RPMI8226 (cell line): Measurements from ENCODE around the gene CXCR5.

ENCODE experiments used
- DNase-seq: peaks from one replicate; pipeline ENCODE4 v3.0.0-alpha.2; 2015

Gene CXCR5

DNA sequence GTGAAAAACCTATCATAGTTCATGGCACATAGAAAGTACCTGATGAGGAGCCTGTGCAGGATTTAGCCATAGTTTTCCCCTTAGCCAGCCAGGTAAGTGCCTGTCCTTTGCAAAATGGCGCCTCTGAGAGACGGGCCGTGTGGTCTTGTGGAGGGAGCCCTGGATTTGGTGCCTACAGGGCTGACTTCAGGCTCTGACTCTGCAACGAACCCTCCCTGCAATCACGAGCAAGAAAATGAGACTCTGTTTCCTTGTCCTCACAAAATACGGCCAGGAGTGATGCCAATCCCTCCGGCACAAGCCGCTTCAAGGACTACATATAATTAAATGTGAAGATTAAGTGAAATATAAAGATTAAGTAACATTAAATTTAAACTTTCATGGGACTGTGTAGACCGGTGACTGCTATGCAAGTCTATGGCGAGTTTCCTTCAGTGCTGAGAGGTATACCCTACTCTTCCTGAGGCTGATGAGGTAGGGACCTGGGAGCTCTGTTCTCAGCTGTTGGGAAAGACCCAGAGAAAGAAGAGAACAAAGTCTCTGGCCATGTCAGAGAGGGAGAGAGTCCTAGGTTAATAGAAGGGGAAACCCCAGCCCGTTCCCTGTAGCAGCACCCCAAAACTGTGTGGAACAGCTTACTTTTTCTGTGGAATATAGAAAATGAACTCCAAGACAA lies 6.1 kb upstream of the CXCR5 start:
- no peak for DNase-seq

DNA sequence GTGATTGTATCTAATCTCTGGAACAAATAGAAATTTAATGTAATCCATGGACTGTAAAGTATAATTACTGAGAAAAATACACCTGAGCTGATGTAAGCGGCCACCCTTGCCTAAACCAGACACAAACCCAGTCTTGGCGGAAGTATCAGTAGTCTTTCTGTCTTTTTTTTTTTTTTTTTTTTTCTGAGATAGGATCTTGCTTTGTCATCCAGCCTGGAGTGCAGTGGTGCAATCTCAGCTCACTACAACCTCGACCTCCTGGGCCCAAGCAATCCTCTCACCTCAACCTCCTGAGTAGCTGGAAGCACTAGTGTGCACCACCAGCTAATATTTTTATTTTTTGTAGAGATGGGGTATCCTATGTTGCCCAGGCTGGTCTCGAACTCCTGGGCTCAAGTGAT lies 5.5 kb upstream of the CXCR5 start:
- no peak for DNase-seq

DNA sequence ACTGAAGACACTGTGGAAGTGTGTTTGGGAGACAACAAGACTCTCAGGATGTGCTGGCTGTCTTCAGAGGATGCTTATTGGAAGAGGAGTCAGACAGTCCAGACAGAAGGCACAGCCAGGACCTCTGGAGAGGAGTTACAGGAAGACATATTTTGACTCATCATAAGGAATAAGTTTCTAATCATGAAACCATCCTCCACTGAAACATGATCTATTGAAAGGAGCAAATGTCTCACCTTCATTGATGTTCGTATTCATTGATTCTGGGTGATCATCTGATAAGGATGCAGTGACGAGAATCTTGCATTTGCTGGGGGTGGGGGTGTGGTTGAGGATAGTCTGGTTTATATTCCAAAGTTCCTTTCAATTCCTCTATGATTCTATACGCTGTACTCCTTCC lies 2.5 kb upstream of the CXCR5 start:
- no peak for DNase-seq

DNA sequence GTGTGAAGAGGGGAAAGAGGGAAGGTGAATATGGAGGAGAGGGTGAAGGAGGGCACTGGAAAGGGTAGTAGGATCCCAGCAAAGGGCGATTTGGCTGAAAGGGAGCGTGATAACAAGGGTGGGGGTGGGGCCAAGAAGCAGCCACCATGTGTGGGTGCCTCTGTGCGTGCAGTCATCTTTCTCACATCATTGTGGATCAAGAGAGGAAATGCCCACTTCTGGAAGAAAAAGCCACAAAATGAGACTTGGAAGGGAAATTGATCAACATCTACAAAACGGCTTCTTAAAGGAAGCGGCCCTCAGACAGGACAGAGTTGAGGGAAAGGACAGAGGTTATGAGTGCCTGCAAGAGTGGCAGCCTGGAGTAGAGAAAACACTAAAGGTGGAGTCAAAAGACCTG lies 1.2 kb upstream of the CXCR5 start:
- DNase-seq = no peak

DNA sequence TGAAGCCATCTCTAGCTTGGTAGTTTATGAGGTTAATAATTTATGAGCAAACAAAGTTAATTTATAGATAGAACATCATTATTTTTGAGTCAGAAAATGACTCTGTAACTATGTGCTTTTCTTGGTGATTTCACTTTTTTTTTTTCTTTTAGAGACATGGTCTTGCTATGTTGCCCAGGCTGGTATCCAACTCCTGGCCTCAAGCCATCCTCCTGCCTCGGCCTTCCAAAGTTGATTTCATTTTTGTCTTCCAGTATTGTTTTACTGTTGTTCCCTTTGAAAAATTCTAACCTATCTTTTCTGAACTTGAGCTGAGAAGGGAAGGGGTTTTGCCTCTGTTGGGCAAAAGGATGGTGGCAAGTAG lies 706 bp upstream of the CXCR5 start:
- DNase-seq = no peak

DNA sequence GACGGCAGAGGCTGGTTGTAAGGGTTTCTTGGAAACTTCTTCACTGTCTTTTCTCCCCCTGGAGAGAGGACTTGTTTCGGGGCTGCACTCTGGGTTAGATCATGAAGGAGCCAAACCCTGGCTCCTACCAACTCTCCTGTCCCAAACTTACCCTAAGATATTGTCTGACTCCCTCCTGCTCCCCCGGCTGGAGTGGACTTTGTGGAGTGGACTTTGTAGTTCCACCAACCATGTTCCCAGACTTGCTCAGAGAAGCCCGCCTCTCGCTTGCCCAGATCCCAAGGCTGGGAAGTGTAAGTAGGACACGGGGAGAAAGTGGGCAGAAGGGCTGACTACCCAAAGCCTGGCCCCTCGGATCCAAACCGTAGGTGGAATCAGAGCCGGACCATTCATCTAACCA lies 1.2 kb downstream of the CXCR5 start:
- DNase-seq = no peak

DNA sequence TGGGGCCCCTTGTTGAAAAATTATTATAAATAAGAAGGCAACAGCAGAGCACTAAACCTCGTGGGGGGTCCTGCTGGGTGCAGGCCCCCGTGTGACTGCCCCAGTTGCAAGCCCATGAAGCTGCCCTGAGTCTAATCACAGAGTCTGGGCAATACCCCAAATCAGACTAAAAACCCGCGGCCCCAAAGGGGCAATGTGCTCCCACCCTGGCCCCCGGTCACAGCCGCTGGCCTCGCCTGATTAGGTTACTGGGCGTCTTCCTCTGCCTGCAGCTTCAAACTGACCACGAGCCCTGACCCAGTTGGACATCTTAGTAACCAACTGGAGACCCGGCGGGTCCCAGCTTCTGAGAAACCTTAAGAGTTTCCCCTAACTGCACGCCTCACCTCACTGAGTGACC lies 1.6 kb downstream of the CXCR5 start:
- DNase-seq = no peak

DNA sequence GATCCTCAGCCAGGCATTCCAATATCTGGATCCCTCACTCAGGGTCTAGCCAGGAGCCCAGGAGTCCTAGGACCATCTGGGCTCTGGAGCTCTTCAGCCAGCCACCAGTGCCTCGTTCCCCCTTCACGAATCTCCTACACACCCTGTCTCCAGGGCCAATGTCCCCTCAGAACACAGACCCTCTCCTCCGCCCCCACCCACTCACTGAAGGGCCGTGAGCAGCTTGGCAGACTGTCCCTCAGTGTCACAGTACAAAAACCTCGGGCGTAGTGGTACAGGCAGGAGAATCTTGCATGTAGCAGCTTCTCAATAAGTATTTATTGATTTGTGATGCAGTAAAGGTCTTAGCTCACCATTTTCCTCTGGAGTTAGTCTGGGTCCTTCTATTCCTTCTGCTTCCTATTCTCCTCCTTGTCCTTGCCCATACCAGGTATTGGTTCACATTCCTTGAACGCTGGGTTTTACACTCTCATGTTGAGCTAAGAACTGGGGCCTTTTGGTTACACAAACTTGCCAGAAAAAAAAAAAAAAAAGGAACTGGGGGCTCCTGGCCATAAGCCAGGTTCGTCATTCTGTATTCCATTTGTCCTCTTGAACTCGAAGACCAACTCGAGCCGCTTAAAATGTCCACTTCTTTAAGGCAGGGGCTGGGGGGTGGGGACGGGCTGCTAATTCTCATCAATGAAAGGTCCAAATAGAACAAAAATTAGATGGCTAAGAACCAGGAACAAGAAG lies 2.3 kb downstream of the CXCR5 start:
- DNase-seq = no peak

DNA sequence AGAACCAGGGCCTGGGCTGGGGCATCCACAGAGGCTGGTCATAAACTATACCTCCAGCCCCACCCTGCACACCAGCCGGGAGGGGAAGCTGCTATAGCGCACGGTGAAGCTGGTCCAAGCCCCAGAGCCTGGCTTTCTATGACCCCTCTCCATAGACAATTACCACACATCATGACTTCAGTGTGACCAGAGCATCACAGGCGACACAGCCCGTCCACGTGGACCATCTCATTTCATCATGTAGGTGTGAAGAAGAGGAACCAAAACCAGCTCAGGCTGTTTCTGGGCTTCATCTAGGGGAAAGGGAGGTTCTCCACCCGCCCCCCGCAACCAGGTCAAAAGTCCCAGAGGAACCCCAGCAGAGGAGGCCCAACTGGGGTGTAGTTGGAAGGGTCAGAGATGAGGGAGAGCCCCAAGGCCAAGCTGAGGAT lies 3.0 kb downstream of the CXCR5 start:
- peak; percentile 59 for DNase-seq

DNA sequence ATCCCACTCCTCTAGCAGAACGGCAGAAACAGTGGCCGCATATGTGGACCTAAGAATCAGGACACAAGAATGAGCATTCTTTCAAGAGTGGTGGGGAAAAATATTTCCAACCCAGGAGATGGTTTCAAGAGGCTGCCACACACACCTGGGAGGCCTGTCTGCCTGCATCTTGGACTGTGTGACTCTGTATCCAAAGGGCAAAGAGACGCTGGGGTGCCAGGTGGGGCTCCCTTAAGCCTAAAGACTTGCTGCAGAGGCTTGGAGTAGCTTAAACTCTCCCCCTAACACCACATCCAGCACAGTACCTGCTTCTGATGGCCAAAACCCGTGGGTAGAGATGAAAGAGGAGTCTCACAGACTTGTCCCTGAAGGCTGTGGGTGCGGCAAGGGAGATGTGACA lies 3.5 kb downstream of the CXCR5 start:
- no peak for DNase-seq

DNA sequence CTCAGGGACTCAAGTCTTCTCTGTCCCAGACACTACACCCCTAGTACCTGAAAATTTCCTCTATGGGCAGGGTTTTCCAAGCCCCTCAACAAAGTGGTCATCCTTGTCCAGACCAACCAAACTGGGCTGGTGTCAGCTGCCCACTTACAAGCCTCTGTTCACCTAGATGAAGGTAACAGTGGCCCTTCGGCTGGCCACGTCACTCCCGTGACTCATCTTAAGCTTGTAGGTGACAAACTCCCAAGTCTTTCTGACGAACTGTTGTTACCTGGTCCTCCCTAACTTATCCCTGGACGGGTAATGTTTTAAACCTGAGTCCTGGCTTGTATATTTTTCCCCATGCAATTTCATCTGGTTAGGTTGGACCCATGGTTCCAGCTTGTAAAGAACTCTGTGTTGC lies 4.7 kb downstream of the CXCR5 start:
- no peak for DNase-seq

DNA sequence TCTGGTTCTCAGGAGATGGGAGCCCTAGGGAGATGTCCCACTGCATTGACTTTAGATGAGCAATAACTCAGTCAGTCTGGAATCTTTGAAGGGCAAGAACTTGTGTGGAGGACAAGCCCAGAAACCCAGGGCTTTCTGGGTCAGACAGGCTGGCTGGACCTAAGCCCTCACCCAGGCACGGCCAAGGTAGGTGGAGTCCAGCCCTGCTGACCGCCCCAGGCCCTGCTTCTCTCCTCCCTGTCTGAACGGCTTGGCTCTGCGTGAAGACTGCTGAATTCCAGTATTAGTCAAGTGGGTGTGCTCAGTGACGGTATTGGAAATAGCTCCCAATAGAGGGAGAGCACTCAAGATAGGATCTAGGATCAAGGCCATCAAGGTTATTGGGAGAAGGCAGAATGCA lies 6.1 kb downstream of the CXCR5 start:
- DNase-seq = no peak

DNA sequence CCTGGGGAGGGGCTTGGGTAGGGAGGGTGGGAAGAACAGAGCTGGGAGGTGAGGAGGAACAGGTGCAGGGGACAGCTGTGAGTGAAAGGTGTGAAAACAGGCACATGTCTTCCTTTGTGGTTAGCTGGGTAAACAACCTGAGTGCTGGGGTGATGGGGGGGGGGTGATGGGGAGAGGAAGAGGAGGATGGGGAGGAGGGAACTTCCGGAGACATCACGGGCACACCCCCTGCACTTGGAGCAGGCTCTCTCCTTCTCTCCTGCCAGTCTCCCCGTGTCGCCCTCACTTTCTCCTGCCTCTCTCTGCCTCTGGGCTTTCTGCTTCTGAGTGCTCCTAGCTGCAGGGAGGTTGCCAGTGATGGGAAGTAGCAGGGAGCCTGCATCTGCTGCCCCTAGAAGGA lies 8.8 kb downstream of the CXCR5 start:
- DNase-seq = peak; percentile 92

DNA sequence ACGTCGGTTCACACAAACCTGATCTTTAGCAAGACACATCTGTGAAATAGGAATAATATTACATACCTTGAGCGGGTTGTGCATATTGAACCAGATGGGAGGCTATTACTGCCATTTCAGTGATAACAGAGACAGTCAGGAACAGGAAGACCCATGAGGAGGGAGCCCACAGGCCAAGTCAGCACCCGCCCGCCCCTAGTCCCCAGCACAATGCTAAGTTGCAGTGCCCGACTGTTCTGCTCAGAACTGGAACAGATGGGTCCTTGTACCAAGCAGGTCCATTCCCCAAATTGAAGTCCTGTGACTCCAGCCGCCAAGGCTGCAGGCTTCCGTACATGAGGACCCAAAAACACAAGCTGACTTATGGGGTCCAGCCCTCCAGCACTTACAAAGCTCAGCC lies 9.3 kb downstream of the CXCR5 start:
- no peak for DNase-seq

DNA sequence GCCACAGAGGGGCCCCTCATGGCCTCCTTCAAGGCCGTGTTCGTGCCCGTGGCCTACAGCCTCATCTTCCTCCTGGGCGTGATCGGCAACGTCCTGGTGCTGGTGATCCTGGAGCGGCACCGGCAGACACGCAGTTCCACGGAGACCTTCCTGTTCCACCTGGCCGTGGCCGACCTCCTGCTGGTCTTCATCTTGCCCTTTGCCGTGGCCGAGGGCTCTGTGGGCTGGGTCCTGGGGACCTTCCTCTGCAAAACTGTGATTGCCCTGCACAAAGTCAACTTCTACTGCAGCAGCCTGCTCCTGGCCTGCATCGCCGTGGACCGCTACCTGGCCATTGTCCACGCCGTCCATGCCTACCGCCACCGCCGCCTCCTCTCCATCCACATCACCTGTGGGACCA lies 10.0 kb downstream of the CXCR5 start:
- no peak for DNase-seq

DNA sequence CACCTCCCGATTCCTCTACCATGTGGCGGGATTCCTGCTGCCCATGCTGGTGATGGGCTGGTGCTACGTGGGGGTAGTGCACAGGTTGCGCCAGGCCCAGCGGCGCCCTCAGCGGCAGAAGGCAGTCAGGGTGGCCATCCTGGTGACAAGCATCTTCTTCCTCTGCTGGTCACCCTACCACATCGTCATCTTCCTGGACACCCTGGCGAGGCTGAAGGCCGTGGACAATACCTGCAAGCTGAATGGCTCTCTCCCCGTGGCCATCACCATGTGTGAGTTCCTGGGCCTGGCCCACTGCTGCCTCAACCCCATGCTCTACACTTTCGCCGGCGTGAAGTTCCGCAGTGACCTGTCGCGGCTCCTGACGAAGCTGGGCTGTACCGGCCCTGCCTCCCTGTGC lies 10.5 kb downstream of the CXCR5 start:
- DNase-seq = no peak

DNA sequence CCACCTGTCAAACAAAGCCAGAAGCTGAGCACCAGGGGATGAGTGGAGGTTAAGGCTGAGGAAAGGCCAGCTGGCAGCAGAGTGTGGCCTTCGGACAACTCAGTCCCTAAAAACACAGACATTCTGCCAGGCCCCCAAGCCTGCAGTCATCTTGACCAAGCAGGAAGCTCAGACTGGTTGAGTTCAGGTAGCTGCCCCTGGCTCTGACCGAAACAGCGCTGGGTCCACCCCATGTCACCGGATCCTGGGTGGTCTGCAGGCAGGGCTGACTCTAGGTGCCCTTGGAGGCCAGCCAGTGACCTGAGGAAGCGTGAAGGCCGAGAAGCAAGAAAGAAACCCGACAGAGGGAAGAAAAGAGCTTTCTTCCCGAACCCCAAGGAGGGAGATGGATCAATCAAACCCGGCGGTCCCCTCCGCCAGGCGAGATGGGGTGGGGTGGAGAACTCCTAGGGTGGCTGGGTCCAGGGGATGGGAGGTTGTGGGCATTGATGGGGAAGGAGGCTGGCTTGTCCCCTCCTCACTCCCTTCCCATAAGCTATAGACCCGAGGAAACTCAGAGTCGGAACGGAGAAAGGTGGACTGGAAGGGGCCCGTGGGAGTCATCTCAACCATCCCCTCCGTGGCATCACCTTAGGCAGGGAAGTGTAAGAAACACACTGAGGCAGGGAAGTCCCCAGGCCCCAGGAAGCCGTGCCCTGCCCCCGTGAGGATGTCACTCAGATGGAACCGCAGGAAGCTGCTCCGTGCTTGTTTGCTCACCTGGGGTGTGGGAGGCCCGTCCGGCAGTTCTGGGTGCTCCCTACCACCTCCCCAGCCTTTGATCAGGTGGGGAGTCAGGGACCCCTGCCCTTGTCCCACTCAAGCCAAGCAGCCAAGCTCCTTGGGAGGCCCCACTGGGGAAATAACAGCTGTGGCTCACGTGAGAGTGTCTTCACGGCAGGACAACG lies 11.7 kb downstream of the CXCR5 start:
- no peak for DNase-seq

DNA sequence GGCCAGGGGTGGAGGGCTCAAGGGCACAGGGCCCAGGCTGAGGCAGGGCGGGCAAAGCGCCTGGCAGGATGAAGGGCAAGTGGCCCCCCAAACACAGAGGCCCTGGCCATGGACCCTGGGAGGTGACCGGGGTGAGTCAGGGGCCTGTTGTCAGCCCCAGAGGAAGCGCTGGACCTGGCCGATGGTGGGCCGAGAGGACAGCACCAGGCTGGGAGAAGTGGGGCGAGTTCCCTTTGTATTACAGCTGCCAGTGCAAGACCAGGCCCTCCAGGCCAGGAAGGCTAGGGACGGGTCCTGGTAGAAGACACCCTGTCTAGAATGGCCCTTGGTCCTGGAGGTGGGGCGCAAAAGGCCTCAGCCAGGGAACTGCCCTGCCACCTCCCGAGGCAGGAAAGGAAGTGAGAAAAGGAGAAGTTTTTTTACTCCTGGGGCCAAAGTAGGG lies 12.8 kb downstream of the CXCR5 start:
- DNase-seq = no peak

DNA sequence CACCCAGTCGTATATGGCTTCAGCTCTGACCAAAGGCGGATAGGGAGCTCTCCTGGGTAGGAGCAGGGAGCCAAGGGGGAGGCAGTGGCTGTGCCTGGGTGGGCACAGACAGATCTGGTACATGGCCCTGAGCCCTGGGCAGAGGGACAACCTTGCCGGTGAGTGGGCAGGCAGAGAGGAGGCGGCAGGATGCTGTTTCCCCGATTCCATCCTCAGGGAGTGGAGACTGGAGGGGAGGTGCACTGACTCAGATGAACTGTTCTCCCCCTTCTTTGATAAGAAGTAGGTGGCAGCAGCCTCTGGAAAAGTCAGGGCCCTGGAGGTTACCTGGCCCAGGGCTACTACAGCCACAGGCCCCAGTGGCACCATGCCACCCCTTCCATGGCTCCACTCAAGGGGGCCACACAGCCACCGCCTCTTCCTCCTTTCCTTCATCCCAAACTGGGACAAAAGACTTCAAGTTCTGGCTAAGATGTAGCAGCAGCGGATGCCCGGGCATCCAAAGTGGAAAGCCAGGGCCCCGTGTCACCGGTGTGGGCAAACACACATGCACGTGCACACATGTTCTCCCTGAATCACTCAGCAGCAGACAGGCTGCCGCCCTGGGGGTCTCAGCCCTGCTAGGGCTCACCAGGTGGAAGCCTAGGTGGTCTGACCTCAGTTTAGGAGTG lies 13.4 kb downstream of the CXCR5 start:
- DNase-seq = no peak

DNA sequence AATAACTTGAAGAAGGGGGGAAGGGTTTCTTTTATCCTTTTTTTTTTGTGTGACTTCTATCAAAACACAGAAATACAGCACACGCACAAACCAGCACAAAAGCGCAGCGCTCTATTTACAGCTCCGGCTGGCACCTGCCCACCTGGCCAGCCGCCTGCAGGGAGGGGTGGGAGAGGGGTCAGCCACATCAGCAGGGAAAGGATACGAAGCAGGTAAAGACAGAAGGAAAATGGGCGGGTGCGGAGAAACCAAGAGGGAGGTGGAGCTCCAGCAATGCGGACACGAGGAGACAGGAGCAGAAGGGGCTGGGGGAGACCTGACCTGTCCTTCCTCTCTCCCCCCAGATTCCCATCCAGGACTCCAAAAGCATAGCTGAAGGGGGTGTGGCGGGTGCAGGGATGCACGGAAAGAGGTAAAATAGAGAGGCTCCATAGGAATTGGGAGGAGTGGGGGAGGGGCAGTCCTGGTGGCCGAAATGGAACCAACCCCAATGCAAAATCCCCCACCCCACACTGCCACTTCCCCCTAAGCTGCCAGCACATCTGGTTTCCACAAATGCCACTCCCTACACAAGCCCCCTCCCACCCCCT lies 14.1 kb downstream of the CXCR5 start:
- DNase-seq = no peak

DNA sequence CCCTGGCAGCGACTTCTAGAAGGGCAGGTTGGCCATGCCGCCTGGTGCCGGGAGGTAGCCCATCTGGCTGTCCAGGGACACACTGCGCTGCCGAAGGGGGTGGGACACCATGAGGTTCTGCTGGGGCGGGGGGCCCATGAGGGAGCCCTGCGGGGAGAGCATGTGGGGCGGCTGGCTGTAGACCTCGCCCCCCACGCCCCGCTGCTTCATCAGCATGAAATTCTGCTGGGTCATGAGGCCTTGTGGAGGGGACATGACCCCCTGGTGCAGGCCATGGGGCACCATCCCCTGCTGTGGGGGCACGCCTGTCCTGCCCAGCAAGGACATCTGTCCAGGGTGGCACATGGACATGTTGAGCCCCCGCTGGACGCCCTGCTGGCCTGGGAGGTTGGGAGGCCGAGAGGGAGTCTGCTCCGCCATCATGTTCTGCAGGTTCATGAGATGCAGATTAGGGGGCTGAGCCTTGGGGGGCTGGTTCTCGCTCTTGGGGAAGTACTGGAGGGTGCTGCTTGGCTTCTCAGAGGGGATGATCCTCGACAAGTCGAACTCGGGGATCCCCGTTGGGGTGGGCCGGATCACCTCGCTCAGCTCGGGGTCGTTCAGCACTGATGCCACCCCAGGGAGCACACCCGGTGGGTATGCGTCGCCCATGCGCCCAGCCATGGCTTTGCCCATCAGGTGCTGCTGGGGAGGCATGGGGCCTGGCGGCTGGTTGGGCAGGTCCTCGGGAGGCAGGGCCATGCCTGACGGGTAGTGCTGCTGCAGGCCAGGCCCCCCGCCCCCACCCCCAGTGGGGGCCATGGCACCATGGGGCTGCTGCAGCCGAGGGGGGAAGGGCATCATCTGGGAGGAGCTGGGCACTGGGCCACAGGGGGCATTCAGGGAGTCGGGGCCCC lies 15.0 kb downstream of the CXCR5 start:
- DNase-seq = no peak

DNA sequence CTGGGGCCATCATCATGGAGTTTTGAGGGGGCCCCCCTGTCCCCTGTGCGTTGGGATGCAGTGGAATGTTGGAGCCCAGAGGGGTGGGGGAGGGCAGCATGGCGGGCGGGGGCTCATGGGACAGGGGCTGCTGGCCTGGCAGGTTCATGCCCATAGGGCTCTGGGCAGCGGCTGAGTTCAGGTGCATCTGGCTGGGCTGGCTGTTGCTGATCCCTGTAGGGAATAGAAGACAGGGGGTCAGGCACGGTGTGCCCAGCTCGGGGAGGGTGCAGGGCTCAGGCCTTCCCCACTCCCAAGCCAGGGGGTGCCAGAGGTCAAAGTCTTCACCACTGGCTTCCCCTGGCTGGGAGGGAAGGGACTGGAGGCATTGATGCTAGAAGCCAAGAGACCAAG lies 15.6 kb downstream of the CXCR5 start:
- no peak for DNase-seq
